Esophagus squamous epithelium (tissue), 4 donors: ENCODE measurements around the gene JPT1.

Experiments
- CTCF ChIP-seq, 6 experiments: fragments of 450-650 bp in 4 of 6; fragments of 200-600 bp in 2 of 6; sonication (generic) in 2 of 6; IDR thresholded peaks; one replicate each; pipeline ENCODE4 v1.5.1; 2016 to 2019; ENCODE audit warnings: antibody characterized with exemption in 6 of 6, mild to moderate bottlenecking in 4 of 6, moderate library complexity in 4 of 6
- POLR2A ChIP-seq, 4 donors: fragments of 450-650 bp; IDR thresholded peaks; one replicate each; pipeline ENCODE4 v1.6.1; 2017; ENCODE audit warnings: antibody characterized with exemption in 4 of 4, mild to moderate bottlenecking in 4 of 4, moderate library complexity in 3 of 4

- no peak for TF ChIP-seq CTCF (IDR thresholded peaks at IDR 0.05)
- TF ChIP-seq POLR2A (IDR thresholded peaks at IDR 0.05), result no peak
Measured at GRCh38 chr17:75194879-75195278, 40.6 kb upstream of the JPT1 start.
